ENCODE measurements around the gene GTPBP4. TPM values are rescaled to one million over a fixed set of nuclear protein-coding genes. Genes with fewer than 3 reads are reported as not detected.
"Not testable (repeated sequence)": the region's sequence is repeated elsewhere in the genome, so short reads cannot be mapped to it uniquely, and the experiment has no call there.

GTPBP4 gene
- total RNA-seq, 1 donor from 2014 or later, result 57.8 TPM

DNA sequence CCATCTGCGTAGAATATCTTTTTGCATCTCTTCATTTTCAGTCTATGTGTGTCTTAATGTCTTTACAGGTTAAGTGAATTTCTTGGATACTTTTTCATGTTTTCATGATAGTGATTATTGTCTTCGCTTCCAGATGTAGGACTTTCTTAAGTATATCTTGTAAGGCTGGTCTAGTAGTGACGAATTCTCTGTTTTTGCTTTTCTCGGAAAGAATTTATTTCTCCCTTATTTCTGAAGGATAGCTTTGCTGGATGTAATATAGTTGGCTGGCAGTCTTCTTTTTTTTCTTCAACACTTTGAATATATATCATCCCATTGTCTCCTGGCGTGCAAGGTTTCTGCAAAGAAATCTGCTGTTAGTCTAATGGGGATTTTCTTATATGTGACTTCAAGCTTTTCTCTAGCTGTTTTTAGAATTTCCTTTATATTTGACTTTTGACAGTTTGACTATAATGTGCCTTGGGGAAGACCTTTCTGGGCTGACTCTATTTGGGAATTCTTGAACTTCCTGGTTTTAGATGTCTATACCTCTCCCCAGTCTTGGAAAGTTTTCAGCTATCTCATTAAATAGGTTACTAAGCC lies 14.3 kb downstream of the GTPBP4 start:
- Mint-ChIP-seq H3K27me3 (no peaks in the 10 kb centered on the region), H3K4me1 (ENCODE audit: unreplicated experiment) (no peaks in the 10 kb centered on the region), H3K9me3 (peaks cover 13% of the 10 kb centered on the region), H3K36me3 (peaks cover 61% of the 10 kb centered on the region), H3K27ac (no peak overlapping the region), H3K4me3 (no peak overlapping the region)
- TF ChIP-seq, protein P1, sequence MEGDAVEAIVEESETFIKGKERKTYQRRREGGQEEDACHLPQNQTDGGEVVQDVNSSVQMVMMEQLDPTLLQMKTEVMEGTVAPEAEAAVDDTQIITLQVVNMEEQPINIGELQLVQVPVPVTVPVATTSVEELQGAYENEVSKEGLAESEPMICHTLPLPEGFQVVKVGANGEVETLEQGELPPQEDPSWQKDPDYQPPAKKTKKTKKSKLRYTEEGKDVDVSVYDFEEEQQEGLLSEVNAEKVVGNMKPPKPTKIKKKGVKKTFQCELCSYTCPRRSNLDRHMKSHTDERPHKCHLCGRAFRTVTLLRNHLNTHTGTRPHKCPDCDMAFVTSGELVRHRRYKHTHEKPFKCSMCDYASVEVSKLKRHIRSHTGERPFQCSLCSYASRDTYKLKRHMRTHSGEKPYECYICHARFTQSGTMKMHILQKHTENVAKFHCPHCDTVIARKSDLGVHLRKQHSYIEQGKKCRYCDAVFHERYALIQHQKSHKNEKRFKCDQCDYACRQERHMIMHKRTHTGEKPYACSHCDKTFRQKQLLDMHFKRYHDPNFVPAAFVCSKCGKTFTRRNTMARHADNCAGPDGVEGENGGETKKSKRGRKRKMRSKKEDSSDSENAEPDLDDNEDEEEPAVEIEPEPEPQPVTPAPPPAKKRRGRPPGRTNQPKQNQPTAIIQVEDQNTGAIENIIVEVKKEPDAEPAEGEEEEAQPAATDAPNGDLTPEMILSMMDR (conservative IDR thresholded peaks at IDR 0.05), result no peak
- no peak for DNase-seq (ENCODE audit: extremely low spot score, unreplicated experiment)

DNA sequence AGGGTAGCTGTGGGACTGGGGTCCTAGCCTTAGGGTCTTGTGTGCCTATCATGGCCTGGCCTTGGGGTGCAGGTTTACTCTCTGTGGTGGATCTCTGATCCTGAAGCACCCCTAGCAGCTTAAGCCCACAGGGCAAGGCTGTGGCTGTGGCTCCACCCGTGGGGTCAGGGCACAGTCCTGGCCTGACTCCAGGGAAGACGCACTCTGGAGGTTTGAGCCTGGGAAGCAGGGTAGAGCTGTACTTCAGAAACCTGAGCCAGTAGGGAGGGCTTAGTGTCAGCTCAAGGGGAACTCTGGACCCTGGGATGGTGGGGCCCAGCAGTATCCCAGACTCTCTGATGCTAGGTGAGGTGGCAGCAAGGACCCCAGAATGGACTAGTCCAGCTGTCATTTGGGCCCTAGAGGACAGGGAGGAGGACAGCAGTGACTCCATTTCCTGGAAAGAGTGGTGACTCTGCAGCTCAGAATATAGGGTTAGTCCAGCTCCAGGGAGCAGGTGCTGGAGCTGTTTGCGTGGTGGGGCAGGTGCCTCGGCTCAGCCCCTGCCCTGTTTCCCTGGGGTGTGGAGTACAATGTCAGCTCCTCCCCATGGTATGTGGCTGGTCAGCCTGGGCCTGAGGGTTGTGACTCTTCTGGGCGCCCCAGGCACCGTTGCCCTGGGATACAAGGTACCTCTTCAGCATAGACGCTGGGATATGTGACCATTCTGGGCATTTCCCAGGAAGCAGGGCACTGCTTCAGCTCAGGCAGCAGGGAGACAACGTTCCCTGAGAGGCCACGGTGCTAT lies 15.8 kb downstream of the GTPBP4 start:
- Mint-ChIP-seq H3K4me1 (ENCODE audit: unreplicated experiment) (no peaks in the 10 kb centered on the region), H3K4me3 (no peak overlapping the region), H3K27ac (no peak overlapping the region), H3K9me3 (peaks cover 13% of the 10 kb centered on the region), H3K36me3 (peaks cover 57% of the 10 kb centered on the region), H3K27me3 (no peaks in the 10 kb centered on the region)
- DNase-seq (ENCODE audit: extremely low spot score, unreplicated experiment), result no peak
- TF ChIP-seq, protein P1 (conservative IDR thresholded peaks at IDR 0.05), result no peak

DNA sequence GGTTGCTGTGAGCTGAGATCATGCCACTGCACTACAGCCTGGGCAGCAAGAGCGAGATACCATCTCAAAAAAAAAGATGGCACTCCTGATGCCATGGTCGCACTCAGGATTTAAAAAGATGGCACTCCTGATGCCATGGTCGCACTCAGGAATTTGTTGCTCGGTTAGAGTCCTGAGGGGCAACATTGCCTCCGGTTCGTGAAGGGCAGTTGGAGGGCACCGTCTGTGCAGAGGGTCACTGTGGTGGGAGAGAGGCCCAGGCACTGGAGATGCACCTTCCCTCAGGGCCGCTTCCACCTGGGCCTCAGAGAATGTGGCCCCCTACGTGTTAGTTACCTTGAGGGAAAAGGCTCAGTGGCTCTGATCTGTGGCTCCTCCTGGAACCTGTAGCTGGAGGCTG lies 18.3 kb downstream of the GTPBP4 start:
- H3K27me3 Mint-ChIP-seq, result no peaks in the 10 kb centered on the region
- no peak for DNase-seq (ENCODE audit: extremely low spot score, unreplicated experiment)
- no peak overlapping the region for H3K27ac Mint-ChIP-seq
- H3K4me3 Mint-ChIP-seq, result no peak overlapping the region
- H3K36me3 Mint-ChIP-seq, result peaks cover 46% of the 10 kb centered on the region
- peaks cover 6% of the 10 kb centered on the region for H3K9me3 Mint-ChIP-seq
- TF ChIP-seq, protein P1 (conservative IDR thresholded peaks at IDR 0.05), result no peak
- H3K4me1 Mint-ChIP-seq (ENCODE audit: unreplicated experiment), result no peaks in the 10 kb centered on the region

DNA sequence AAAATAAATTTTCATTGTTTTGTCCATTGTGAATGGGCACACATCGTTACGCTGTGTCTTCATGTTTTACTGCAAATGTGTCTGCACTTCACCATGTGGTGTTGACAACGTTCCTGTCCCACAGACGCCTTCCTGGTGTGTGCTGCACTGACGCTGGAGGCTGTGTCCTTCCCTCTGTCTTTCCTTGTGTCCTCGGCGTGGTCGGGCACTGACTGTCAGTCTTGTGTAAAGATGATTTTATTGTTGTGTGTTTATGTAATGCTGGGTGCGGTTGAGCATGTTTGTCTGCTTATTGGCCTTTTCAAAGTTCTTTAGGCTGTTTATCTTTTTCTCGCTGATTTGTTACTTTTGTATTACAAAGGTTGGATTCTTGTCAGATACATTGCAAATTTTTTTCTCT lies 19.3 kb downstream of the GTPBP4 start:
- no peak for DNase-seq (ENCODE audit: extremely low spot score, unreplicated experiment)
- no peak overlapping the region for H3K27ac Mint-ChIP-seq
- H3K36me3 Mint-ChIP-seq, result peaks cover 46% of the 10 kb centered on the region
- no peaks in the 10 kb centered on the region for H3K9me3 Mint-ChIP-seq
- TF ChIP-seq, protein P1 (conservative IDR thresholded peaks at IDR 0.05), result no peak
- H3K4me1 Mint-ChIP-seq (ENCODE audit: unreplicated experiment), result no peaks in the 10 kb centered on the region
- H3K27me3 Mint-ChIP-seq, result no peaks in the 10 kb centered on the region
- no peak overlapping the region for H3K4me3 Mint-ChIP-seq

DNA sequence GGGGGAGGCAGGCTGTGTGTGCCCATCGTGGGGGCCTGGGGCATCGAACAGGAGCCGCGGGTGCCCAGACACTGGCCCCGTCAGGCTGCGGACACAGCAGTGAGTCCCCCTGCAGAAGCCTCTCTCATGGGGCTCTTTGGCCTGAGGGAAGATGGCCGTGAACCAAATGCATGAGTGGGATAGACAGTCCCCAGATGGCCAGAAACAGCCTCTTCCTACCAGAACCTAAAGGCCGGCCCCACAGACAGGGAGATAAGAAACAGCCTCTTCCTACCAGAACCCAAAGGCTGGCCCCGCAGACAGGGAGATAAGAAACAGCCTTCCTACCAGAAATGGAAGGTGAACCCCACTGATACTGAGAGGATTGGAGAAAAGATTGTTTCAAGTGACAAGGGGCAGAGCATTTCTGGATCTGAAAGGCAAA lies 20.8 kb downstream of the GTPBP4 start:
- DNase-seq (ENCODE audit: extremely low spot score, unreplicated experiment), result no peak
- Mint-ChIP-seq H3K9me3 (no peaks in the 10 kb centered on the region), H3K27ac (no peak overlapping the region), H3K4me1 (ENCODE audit: unreplicated experiment) (no peaks in the 10 kb centered on the region), H3K27me3 (no peaks in the 10 kb centered on the region), H3K36me3 (peaks cover 38% of the 10 kb centered on the region), H3K4me3 (no peak overlapping the region)
- TF ChIP-seq, protein P1 (conservative IDR thresholded peaks at IDR 0.05), result no peak

DNA sequence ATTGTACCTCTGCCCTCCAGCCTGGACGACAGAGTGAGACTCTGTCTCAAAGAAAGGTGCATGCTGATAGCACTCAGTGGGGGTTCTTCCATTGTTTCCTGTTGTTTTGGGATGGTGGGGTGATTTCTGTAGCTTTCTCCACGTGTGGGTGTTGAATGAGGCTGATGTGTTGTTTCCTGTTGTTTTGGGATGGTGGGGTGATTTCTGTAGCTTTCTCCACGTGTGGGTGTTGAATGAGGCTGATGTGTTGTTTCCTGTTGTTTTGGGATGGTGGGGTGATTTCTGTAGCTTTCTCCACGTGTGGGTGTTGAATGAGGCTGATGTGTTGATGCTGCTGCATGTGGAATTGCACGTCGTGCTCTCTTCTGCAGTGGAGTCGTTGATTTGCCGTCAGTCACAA lies 21.7 kb downstream of the GTPBP4 start:
- H3K4me1 Mint-ChIP-seq (ENCODE audit: unreplicated experiment); H3K9me3 Mint-ChIP-seq; H3K27ac Mint-ChIP-seq; H3K27me3 Mint-ChIP-seq; H3K4me3 Mint-ChIP-seq; DNase-seq (ENCODE audit: extremely low spot score, unreplicated experiment): not testable (repeated sequence)
- peaks cover 40% of the 10 kb centered on the region for H3K36me3 Mint-ChIP-seq

All from type B pancreatic cell (in vitro differentiated cells).